GM12873 (cell line): ENCODE data around the gene MCAM.

Experiments used
- CTCF ChIP-seq: IDR thresholded peaks from 2 replicates; pipeline ENCODE4 v1.5.1; 2012; ENCODE audit warnings: low read depth, mild to moderate bottlenecking, moderate library complexity, low read length, control low read depth; ENCODE audit not compliant: insufficient read depth; ENCODE audit errors: missing control alignments

Gene MCAM

DNA sequence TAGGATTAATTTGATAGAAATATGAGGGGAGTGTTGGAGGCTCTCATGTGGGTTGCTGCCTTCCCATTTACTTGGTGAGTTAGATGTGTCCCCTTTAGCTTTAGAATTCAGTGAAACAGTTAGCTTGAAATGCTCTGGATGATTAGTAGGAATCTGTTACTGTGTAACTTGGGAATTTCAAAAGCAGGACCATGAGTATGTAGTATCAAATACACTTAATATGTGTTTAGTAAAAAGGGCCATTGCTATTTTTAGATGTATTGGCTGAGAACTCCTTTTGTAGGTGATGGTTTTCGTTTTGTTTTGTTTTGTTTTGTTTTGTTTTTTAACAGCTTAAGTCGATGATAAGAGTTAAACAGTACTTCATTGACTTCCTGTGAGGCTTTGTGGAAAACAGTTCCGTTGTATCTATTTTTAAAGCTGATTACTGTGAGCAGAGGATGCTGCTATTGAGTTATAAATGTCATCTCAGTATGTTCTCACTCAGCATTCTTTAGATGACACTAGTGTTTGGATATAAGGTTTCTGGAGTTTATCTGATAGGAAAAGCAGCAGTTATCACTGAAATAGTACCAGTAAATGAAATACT is 53.5 kb downstream of the MCAM start:
- no peak for TF ChIP-seq CTCF

- TF ChIP-seq CTCF = peak; percentile 18
Observed at GRCh38 chr11:119262668-119263351, 54.1 kb downstream of the MCAM start.

DNA sequence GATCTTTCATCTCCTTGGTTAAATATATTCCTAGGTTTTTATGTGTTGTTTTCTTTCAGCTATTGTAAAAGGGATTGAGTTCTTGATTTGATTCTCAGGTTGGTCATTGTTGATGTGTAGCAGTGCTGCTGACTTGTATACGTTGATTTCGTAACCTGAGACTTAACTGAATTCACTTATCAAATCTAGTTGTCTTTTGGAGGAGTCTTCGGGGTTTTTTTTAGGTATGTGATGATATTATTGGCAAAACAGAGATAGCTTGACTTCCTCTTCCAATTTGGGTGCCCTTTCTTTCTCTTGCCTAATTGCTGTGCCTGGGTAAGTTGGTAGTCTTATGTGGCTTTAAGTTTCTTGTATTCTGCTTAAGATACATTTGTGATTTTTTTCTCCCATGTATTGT is 57.9 kb downstream of the MCAM start:
- TF ChIP-seq CTCF = no peak
